ENCODE measurements around the gene ZNF749.

The ZNF749 gene

DNA sequence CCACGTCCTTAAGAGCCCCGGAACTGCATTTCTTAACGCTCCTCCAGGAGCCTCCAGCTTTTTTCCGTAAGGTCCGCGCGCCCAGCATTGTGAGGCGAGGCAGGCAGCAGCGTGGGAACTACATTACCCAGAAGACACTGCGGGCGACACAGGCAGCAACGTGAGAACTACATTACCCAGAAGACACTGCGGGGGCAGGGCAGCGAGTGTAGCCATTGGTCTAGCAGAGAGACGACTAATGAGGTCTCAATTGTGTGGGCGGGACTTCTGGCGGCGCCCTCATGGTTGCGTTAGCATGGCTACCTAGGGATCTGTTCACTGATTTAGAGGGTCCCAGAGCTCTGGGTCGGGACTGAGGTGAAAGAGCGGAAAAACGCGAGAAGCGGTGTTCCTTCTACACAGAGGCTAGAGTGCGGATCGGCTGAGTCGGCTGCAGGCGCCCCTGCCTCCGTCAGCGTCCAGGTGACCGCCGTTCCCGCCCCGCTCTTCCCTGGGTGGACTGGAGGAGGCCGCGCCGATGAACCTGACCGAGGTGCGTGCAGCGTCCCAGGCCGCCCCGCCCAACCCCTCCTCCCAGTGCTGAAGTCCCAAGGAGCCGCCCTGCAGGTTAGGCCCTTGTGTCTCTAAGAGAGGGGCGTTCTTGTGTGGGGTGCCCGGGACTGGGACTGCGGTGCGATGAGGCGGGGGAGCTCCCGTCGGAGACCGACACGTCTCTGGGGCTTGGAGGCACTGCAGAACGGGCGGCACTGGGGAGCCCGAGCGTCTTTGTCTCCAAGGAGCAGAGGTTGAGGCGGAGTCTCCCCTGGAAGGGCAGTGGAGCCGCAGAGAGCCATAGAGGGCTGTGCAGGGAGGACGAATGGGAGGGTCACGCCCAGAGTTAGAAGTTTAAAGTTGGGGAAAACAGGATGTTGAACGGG is at the start of gene ZNF749:
TSS of gene ZNF749 (plus strand) at position 264 of the 917 bp plus-strand sequence. CDS start at position 518, 254 bp downstream.
- DNase-seq (ENCODE audit: low read depth, low spot score) = peak; percentile 97

DNA sequence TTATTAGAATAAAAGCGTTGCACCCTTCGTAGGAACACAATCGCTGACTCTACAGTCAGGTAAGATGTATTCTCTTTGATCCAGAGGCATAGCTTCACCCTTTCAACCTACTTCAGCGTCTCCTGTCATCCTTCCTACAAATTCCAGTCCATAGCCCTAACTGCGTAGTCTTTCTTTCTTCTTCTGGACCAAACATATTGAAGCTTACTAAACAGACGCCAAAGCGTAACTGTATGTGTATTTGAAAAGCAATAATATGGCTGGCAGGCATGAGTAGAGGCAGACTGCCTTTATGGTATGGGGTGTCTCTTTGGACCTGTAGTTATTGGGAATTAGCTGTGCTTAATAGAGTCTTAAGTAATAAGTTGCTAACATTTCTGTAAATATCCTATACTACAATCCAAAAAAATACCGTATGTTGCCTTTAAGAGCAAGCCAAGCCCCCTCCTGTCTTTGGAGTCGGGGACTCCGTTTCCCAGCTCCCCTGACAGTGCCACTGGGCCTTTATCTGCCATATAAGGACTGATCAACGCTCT is 45.9 kb upstream of the ZNF749 start:
- DNase-seq (ENCODE audit: low read depth, low spot score) = no peak

DNA sequence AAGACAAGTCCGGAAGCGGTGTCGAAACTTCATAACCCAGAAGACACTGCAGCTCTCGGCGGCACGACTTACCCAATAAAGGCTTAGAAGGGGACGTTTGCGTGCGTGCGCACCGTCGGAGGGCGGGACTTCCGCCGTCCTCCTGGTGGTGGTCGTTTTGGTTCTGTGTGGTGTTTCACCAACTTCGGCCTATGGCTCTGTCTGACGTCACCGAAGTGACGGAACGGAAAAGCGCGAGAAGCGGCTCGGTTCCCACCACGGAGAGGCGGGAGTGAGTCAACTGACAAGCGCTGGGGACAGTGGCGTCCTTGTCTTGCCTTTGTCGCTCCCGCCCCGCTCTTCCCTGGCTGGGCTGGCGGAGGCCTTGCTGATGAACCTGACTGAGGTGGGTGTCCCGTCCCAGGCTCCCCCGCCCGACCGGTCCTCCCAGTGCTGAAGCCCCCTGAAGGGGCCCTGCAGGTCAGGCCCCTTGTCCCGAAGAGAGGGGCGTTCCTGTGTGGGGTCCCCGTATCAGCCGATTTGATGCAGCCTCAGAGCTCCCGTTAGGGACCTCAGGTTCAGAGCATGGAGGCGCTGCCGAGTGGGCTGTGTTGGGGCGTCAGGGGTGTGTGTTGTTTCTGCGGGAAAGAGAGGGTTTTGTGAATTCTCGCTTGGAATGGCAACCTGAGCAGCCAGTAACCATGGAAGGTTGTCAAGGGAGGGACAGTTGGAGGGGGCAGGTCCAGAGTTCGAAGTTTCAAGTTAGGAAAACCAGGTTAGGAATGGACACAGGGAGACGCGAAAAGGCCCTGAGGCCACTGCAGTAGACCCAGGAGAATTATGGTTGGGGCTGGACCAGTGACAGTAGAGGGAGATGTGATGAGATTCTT is 45.2 kb upstream of the ZNF749 start, which contains the start of gene ZNF548:
TSS of gene ZNF548 (plus strand) at position 125 of the 869 bp plus-strand sequence. CDS start at position 371, 246 bp downstream.
- DNase-seq (ENCODE audit: low read depth, low spot score) = peak; percentile 96

DNA sequence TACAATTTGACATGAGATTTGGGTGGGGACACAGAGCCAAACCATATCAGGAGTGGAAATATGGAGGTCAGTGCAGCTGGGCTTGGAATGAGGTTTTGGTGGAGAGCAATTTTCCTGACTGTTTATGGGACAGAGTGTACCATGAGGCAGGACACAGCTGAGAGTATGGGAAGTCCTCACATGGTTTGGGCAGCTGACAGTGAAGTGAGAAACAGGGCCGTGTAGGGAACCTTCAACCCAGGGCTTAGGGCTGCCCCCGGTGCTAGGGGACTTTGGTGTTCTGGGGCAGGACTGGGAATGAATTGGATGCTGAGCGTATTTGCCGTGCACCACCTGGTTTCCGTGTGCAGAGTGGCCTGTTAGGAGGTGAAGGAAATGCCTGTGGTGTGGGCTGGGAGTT is 39.4 kb upstream of the ZNF749 start:
- no peak for DNase-seq (ENCODE audit: low read depth, low spot score)

GRCh38 chr19:57398868-57399267 is 36.3 kb upstream of the ZNF749 start:
- DNase-seq (ENCODE audit: low read depth, low spot score) = no peak

- DNase-seq (ENCODE audit: low read depth, low spot score) = no peak
Measured at GRCh38 chr19:57403737-57404563, 31.2 kb upstream of the ZNF749 start.

DNA sequence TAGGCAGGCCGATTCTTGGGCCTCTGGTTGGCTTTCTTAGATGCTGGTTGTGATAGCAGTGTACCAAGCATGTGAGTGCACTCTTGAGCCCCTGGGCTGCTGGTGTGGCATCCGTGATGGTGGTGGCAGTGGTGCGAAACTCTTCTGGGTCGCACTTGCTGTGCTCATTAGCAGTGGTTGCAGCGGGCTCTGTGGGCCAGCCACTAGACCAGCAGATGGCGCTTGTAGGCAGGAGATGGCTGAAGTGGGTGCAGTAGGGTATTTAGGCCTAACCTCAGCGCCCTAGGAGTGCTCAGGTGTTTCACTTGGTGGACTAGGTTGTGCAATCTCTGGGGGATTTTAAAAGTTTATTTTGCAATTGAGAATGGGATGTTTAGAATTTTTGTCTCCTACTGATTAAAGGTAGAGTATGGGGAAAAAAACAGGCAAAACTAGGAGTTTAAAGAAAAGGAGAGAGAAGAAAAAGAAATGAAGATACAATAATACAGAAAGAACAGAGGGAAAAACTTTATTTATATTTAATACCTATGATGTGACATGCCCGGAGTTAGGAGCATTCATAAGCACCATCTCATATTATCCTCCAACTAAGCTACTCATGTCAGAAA is 28.5 kb upstream of the ZNF749 start:
- DNase-seq (ENCODE audit: low read depth, low spot score) = peak; percentile 31

GRCh38 chr19:57410877-57411671 is 24.1 kb upstream of the ZNF749 start, which contains the start of gene ZNF17:
Gene ZNF17 (plus strand): TSS chr19:57411161. CDS start chr19:57413616, 2,455 bp downstream.
- DNase-seq (ENCODE audit: low read depth, low spot score) = peak; percentile 88

- DNase-seq (ENCODE audit: low read depth, low spot score) = no peak
Measured at GRCh38 chr19:57419439-57419838, 15.7 kb upstream of the ZNF749 start.

- no peak for DNase-seq (ENCODE audit: low read depth, low spot score)
Measured at GRCh38 chr19:57421037-57421436, 14.1 kb upstream of the ZNF749 start.

DNA sequence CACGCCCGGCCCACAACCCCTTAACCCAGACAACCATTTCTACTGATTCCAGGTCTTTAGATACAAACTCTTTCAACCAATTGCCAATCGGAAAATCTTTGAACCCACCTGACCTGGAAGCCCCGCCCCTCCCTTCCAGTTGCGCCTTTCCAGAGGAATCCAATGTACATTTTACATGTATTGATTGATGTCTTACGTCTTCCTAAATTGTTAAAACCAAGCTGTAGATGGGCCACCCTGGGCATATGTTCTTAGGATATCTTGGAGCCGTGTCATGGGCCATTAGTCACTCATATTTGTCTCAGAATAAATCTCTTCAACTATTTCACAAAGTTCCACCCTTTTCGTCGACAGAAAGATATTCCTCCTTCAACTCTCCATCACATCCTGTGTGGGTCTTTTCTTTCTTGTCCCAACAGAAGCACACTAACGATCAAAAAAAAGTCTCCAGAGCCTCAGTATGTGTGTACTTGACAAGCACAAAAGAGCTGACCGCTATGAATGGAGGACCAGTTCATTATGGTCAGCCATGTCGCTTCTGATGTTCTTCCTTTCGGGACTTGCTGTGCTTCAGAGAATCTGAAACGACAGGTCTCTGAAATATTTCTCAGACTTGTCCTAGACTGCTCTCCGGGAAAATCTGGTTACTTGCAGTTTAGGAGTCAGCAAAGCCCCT is 601 bp upstream of the ZNF749 start:
- no peak for DNase-seq (ENCODE audit: low read depth, low spot score)

DNA sequence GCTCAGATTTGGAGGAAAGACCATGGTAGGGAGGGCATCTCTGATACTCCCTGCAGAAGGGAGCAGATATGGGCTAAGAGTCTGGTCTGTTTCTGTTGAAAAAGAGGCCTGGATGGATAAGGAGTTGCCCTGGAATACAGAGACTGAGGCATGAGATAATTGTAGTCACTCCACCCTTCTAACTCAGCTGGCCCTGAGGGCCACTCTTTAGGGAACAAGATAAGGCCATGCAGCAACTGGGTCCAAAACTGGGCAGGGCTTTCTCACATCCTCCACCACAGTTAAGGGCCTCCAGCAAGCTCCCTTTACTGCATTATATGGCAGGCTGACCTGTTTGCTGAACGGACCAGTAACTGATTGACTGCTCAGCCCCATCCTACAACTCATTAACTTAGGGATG is 1.3 kb downstream of the ZNF749 start:
- DNase-seq (ENCODE audit: low read depth, low spot score) = no peak

- no peak for DNase-seq (ENCODE audit: low read depth, low spot score)
Measured at GRCh38 chr19:57437931-57438330, 2.8 kb downstream of the ZNF749 start.

GRCh38 chr19:57438925-57439324 is 3.8 kb downstream of the ZNF749 start:
- no peak for DNase-seq (ENCODE audit: low read depth, low spot score)

DNA sequence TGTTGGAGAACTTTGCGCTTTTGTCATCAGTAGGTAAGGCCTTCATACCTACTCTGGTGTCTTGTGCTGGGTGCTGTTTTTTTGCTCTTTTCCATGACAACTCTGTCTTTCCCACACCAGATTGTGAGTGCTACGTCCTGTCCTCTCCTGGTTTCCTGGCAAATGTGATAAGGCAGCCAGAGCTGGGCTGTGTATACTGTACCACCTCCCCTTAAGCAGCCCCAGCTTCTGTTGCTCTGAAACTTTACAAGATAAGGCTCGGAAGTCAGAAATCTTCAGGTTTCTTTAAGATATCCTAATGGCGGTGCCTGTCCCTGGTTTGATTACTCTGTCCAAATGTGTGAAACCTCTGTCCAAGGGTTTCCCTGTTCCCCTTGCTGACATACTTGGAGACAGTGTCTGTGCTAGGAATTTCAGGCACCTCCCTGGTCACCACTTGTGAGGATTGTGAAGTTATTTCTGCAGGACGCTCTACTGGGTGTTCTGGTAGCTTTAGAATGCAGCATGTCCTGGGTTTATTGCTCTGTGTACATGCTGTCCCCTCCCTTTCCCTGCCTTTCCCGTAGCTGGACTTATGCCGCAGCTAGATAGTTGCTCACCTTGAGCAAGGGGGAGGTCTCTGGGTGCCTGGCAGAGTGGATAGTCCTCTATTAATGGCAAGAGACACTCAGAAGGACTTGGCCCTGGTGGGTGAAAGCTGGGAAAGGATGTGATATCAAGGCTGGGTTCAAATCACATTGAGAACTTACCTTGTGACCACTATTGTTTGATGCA is 7.0 kb downstream of the ZNF749 start:
- DNase-seq (ENCODE audit: low read depth, low spot score) = no peak

DNA sequence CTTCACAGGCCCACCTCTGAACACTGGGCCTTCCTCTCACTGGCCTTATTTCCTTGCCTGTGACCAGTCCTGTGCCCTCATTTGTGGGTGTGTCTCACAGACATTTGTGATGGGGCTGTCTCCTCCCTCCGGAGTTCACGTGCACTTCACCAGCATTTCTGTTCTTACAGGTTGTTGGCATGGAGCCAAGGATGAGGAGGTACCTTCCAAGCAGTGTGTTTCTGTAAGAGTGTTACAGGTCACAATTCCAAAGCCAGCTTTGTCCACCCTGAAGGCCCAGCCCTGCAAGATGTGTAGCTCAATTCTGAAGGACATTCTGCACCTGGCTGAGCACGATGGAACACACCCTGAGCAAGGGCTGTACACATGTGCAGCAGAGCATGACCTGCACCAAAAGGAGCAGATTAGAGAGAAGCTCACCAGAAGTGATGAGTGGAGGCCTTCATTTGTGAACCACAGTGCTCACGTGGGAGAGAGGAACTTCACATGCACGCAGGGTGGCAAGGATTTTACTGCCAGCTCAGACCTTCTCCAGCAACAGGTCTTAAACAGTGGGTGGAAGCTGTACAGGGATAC is 8.1 kb downstream of the ZNF749 start:
- DNase-seq (ENCODE audit: low read depth, low spot score) = no peak

DNA sequence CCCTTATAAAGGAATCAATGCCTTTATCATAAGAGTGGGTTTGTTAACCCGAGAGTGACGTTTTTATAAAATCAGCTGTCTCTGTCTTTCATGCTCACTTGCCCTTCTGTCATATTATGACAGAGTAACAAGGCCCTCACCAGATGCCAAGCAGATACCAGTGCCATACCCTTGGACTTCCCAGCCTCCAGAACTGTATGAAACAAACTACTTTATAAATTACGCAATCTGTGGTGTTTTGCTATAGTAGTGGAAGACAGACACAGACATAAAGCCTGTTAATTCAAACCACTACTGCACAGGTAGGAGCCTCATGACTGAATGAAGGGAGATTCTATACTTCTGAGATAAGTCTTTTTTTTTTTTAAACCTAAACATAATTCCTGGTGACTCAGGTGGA is 17.2 kb downstream of the ZNF749 start:
- no peak for DNase-seq (ENCODE audit: low read depth, low spot score)

Measured in activated CD4-positive, CD25-positive, alpha-beta regulatory T cell treated with anti-CD3 and anti-CD28 coated beads, Interleukin-2, amount 50 U/mL, for 16 hours (primary cell).